ENCODE results near the gene MATN4. TPM values are rescaled to one million over a fixed set of nuclear protein-coding genes. Genes with fewer than 3 reads are reported as not detected.

MATN4 gene
- total and polyA plus RNA-seq, 2 of the 4 experiments (the other 2 are of a cell fraction): 0.12 TPM; not detected in 1

DNA sequence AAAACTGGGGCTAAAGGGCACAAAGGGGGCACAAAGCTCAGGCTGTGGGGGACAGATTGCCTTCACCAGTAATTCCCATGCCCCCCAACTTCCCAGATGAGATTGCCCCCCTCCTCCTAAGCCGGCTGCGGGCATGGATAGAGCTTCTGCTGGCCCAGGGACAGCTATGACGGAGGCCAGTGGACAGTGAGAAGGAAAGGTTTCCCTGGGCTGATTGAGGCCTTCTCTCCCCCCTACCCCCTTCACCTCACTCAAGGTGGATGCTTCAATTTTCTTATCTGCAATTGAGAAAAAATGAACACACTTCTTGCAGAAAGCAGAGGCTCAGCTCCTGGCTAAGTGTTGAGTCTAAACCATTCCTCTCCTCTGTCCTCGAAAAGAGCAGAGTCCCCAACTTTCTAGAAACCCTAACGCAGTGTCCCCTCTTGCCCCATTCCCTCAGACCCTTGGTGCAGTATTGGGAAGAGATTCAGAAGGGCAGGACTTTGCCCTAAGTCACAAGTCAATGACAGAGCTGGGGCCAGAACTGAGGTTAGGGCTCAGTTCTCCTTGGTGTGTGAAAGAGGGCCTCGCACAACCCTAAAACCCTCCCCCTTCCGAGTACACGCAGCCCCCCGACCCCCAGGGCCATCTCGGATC lies 39.3 kb upstream of the MATN4 start:
- peaks cover 35% of the 10 kb centered on the region for H4K20me1 ChIP-seq (ENCODE audit: insufficient read depth, low read length)
- no CpG with 5 or more reads among the region's 10 CpGs for WGBS, 2 experiments (ENCODE audit: extremely low coverage in 2 of 2, insufficient read length in 1 of 2)
- TF ChIP-seq USF2 (IDR thresholded peaks at IDR 0.05; ENCODE audit: low read depth, low read length) (no peak), CHD1 (IDR thresholded peaks at IDR 0.05; ENCODE audit: low read depth, low read length) (peak; percentile 31; the same call in 1 of the 2 replicates), RAD21 (IDR thresholded peaks at IDR 0.05; ENCODE audit: low read length) (no peak), POLR2A (IDR thresholded peaks at IDR 0.05; ENCODE audit: low read depth, low read length) (0 out of 2 replicates have a peak, but pooled peaks have one; percentile 16), FOS (IDR thresholded peaks at IDR 0.05; ENCODE audit: low read depth, low read length) (no peak)
- DNase-seq: no peak
- peaks cover 0 to 53% of the 10 kb centered on the region in 2 experiments; a peak in 3 of 4 replicates for H3K79me1 ChIP-seq (ENCODE audit: low read depth in 1 of 2, low read length in 2 of 2)
- H3K18ac ChIP-seq (ENCODE audit: low read depth, low read length): peak overlapping the region; percentile 82
- in situ Hi-C loops (cut with MboI; ENCODE audit: low sequenced_read_pairs) (loop anchor here (25.0 kb wide), 1 partner anchor 565 kb away; the partner anchor contains the start of gene PLTP), dilution Hi-C loops (cut with HindIII; ENCODE audit: low sequenced_read_pairs, unreplicated experiment) (no loop called here), intact Hi-C loops (cut with micrococcal nuclease) (no loop called here)
- H3K27ac ChIP-seq (ENCODE audit: insufficient read depth, low read length): peak overlapping the region; percentile 91
- peak overlapping the region; percentile 93 for H2AK9ac ChIP-seq (replicated peaks; ENCODE audit: low read depth, low read length, poor library complexity)
- peak overlapping the region; percentile 92 for H3K23ac ChIP-seq (ENCODE audit: low read depth, low read length)
- peak overlapping the region; percentile 79 for H2AFZ ChIP-seq (replicated peaks; ENCODE audit: low read length, poor library complexity)
- peak overlapping the region; percentile 43 to 59; a peak in 3 of 4 replicates for H4K8ac ChIP-seq (ENCODE audit: low read depth in 2 of 2, low read length in 2 of 2)
- 0 out of 2 replicates have a peak overlapping the region, but pooled peaks have one; percentile 28 for H2BK20ac ChIP-seq (ENCODE audit: low read depth, low read length)
- BruUV-seq (replicated peaks): TSS peak; percentile 48
- H2BK5ac ChIP-seq (ENCODE audit: low read depth, low read length, poor library complexity, severe bottlenecking): peak overlapping the region; percentile 73
- peaks cover 13% of the 10 kb centered on the region; the same call in 1 of the 2 replicates for H3K9me1 ChIP-seq (ENCODE audit: insufficient read depth, low read length)
- H2BK120ac ChIP-seq (ENCODE audit: low read depth, low read length): peak overlapping the region; percentile 33
- CTCF ChIA-PET: interaction anchor here (0.6 kb wide), 1 partner anchor 27 kb away, joined by 3 read pairs; no protein-coding TSS in a partner anchor
- peak overlapping the region; percentile 95 for H3K9ac ChIP-seq (ENCODE audit: low read depth, low read length)
- H3K4ac ChIP-seq (ENCODE audit: low read depth, low read length): peak overlapping the region; percentile 84
- H3K4me1 ChIP-seq (ENCODE audit: control insufficient read depth, insufficient read depth, low read length): peaks cover 35% of the 10 kb centered on the region
- peak overlapping the region; percentile 94 for H3K14ac ChIP-seq (replicated peaks; ENCODE audit: low read depth, low read length)
- peak overlapping the region; percentile 85 for H3K56ac ChIP-seq (ENCODE audit: extremely low read depth, insufficient read depth, low read length)
- peak overlapping the region; percentile 3 for H4K5ac ChIP-seq (ENCODE audit: low read depth, low read length)
- no peaks in the 10 kb centered on the region for H3K9me3 ChIP-seq (ENCODE audit: control insufficient read depth, insufficient read depth, low read length)
- H3K36me3 ChIP-seq (ENCODE audit: control insufficient read depth, insufficient read depth, low read length): peaks cover 4% of the 10 kb centered on the region; the same call in 1 of the 2 replicates
- H3K4me2 ChIP-seq (ENCODE audit: low read depth, low read length): peak overlapping the region; percentile 80
- peak overlapping the region; percentile 89 for H4K91ac ChIP-seq (ENCODE audit: insufficient read depth, low read depth, low read length)
- POLR2A ChIA-PET (ENCODE audit: unreplicated experiment): interaction anchor here (0.6 to 1.5 kb wide), 3 partner anchors 10 to 71 kb away, joined by 5 to 11 read pairs (median 6); no protein-coding TSS in a partner anchor
- peak overlapping the region; percentile 74 for H3K4me3 ChIP-seq (ENCODE audit: insufficient read depth, low read depth, low read length)
- no peaks in the 10 kb centered on the region for H3K27me3 ChIP-seq (ENCODE audit: control insufficient read depth, insufficient read depth, low read length)
- no peak for ATAC-seq (ENCODE audit: low read depth)
- peak overlapping the region; percentile 68 for H2AK5ac ChIP-seq (ENCODE audit: low read depth, low read length)
- peak overlapping the region; percentile 19; the same call in 1 of the 3 replicates for H2BK15ac ChIP-seq (ENCODE audit: low read depth, low read length)

All from IMR-90 (cell line).